ENCODE results near the gene CCT6B.

CCT6B gene

DNA sequence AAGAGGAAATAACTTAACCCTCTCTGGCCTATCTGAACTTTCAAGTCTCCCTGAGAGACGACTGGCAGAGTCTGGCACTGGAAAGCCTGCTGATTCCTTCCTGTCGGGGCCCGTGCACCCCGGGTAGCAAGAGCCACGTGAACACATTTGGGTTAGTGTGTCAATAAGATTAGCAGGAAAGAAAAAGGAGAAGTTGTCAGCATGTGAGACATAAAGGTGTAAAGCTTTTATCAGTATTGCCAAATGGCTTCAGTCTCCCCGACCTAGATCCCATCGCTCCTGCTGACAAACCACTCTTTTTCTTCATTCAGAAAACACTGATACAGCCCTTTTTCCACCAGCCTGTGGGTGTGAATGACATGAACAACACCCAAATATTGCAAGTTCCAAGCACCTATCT lies 74.4 kb downstream of the CCT6B start:
- DNase-seq (ENCODE audit: low read depth, low spot score): no peak

DNA sequence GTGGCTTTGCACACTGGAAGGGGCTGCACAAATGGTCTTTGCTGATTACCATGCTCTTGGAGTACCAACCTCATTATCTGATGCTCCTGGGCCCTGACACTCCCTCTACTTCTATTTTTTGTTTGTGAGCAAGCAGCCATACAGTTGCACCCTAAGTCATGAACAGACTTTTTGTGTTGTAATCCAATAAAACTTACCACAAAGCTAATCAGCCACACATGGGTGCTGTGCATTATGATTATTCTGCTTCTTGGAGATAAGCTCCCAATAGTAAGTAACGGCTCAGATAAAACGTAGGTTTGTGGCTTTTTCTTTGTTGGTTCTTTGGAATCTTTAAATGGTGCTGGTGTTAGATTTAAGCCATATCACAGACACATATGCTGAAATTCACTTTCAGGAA lies 76.2 kb downstream of the CCT6B start:
- DNase-seq (ENCODE audit: low read depth, low spot score): no peak

DNA sequence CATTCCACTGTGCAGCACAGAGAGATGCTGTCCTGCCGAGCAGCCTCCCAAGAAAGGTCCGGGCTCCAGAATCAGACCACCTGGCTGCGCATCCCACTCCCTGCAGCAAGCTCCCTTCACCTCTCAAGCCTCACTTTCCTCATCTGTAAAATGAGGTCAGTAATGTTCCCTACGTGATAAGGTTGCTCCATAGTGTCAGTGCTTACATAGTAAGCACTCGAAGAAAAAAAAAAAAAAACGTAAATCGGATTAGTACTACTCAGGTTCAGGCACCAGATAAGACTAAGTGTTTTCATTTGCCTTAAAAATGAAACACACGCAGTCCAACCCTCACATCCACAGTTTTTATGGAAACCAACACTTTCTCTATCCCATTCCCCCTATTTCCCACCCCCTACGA lies 76.7 kb downstream of the CCT6B start:
- no peak for DNase-seq (ENCODE audit: low read depth, low spot score)

DNA sequence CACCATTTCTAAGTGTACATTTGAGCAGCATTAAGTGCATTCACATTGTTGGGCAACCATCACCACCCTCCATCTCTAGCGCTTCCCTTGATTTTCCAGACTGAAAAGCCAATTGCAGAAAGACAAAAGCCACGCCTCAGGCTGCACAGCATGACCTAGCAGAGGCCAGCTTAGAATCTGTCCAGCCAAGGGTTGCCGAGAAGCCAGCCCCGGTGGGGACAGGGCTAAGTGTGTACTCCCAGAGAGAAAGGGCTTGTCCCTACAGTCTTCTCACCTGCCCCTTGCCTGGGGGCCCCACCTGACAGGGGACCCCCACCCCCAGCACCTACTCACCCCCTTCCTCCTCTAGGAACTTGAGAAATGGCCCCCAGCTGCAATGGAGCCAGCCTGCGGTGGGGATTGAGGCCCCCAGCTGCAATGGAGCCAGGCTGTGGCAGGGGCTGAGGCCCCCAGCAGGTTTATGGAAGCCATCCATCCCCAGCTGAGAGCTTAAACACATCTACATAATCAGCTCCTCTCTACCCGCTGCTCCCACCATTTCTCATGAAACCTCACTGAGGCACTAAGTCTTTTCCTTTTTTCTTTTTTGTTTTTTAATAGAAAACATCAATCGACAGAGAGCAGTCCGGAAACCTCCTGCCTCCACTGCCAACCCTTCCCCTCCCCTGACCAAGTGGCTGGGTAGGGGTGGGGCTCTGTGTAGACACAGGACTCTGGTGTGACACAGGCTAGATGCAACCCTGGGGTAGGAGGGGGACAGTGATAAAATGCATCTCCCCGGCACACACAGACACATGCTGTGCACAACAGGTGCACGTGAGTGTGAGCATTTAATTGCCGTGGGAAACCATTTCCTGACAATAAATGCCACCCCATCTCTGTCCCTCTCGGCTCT lies 77.9 kb downstream of the CCT6B start:
- no peak for DNase-seq (ENCODE audit: low read depth, low spot score)

DNA sequence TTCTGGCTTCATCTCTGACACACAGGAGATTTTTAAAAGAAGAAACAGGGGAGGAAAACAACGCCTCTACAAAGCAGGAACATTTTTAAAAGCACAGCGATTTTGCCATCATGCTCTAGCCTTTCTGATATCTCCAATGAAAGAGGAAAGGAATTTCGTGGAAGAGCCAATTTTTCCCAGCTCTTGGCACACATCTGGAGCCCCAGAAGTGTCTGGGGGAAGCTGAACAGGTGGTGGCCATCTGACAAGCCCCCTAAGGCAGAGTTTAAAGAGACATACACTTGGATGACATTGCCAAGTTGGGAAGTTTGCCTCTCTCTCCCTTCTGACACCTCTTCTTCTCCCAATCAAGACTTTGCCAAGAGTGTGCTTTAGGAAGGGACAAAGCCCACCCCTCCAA lies 82.1 kb downstream of the CCT6B start:
- no peak for DNase-seq (ENCODE audit: low read depth, low spot score)

Data from smooth muscle cell of the brain vasculature (primary cell).